SH-SY5Y (cell line): Measurements from ENCODE around the gene PHF1.

Experiments
- GATA2 ChIP-seq: IDR thresholded peaks from 2 replicates; pipeline ENCODE4 v1.6.1; 2011; ENCODE audit warnings: mild to moderate bottlenecking, low read depth, low read length
- GATA3 ChIP-seq: IDR thresholded peaks from 2 replicates; pipeline ENCODE4 v1.6.1; 2011; ENCODE audit warnings: low read depth, mild to moderate bottlenecking, low read length, moderate library complexity

Gene PHF1

DNA sequence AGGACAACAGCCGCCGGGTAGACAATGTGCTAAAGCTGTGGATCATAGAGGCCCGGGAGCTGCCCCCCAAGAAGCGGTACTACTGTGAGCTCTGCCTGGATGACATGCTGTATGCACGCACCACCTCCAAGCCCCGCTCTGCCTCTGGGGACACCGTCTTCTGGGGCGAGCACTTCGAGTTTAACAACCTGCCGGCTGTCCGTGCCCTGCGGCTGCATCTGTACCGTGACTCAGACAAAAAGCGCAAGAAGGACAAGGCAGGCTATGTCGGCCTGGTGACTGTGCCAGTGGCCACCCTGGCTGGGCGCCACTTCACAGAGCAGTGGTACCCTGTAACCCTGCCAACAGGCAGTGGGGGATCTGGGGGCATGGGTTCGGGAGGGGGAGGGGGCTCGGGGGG lies 26.9 kb downstream of the PHF1 start:
- no peak for TF ChIP-seq GATA3
- TF ChIP-seq GATA2, result no peak

DNA sequence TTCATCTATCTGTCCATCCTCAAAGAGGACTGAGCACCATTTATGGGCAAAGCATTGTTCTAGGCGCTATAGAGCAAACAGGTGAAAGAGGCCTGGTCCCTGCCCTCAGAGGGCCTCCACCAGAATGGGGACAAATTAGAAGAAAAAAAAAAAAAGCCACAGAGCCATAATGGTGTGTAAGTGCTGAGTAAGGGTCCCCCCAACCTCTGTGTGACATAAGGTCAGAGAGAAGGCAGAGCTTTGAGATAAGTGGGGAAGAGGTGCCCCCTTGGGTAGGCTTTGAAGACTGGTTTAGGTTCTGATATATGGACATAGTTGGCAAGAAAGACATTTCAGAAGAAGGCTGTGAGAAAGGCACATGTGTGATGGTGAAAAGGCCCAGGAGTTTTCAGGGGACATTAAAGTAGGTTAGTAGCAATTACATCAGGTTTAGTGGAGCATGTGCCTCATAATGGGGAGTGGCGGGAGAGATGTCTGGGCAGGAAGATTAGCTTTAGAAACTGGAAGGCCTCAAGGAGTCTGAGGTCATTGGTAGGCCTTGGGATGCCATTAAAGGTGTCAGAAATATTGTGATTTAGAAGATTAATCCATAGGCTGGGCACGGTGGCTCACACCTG lies 28.3 kb downstream of the PHF1 start:
- TF ChIP-seq GATA3 (no peak), GATA2 (no peak)

- TF ChIP-seq GATA3 (no peak), GATA2 (no peak)
These were observed 29.3 kb downstream of the PHF1 start for GRCh38 chr6:33439956-33440648.

GRCh38 chr6:33440649-33441309 lies 30.0 kb downstream of the PHF1 start:
- TF ChIP-seq GATA3 (no peak), GATA2 (no peak)

- TF ChIP-seq GATA3 (no peak), GATA2 (no peak)
These were observed 30.6 kb downstream of the PHF1 start for GRCh38 chr6:33441457-33441856.

DNA sequence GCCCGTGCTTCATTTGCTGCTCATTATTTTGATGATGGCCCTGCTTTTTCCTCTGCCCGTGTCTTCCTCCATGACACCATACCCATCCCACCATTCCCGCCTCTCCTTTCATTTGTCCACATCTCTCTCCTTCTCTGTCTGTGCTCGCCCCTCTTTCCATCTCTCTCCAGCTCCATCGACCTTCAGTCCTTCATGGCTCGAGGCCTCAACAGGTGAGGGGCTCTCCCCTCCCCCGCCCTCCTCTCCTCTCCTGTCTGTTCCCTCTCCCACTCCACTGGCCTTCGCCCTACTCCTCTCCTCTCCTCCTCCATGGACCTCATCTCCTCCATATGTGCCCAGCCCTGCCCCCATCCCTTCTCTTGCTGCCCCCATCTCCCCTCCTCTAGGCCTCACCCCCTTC lies 31.5 kb downstream of the PHF1 start:
- TF ChIP-seq GATA3 (no peak), GATA2 (no peak)

- TF ChIP-seq GATA2 (no peak), GATA3 (no peak)
These were observed 32.2 kb downstream of the PHF1 start for GRCh38 chr6:33443025-33443424.

DNA sequence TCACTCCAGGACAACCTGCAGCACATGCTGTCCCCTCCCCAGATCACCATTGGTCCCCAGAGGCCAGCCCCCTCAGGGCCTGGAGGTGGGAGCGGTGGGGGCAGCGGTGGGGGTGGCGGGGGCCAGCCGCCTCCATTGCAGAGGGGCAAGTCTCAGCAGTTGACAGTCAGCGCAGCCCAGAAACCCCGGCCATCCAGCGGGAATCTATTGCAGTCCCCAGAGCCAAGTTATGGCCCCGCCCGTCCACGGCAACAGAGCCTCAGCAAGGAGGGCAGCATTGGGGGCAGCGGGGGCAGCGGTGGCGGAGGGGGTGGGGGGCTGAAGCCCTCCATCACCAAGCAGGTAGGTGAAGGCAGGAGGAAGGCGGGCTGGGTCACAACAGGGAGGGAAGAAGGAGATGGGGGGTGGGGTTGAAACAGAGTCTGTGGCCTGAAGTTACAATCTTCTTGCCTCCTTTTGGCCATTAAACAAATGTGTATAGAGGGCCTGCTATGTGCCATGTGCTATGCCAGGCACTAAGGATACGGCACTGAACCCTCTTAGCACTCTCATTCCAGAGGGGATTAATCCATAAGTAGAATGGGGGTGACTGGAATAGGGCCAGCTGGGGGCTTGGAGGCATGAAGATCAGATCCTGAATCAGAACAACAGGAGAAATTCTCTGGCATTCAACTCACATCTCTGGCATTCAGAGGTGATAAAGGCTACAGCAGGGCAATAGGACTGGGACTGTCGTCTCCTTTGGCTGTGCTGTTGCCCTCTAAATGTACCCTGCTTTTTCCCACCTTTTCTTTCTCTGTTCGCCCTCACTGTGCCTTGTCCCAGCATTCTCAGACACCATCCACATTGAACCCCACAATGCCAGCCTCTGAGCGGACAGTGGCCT lies 33.0 kb downstream of the PHF1 start:
- TF ChIP-seq GATA2 (no peak), GATA3 (no peak)

GRCh38 chr6:33445119-33445603 lies 34.3 kb downstream of the PHF1 start:
- no peak for TF ChIP-seq GATA3
- TF ChIP-seq GATA2, result no peak

GRCh38 chr6:33446356-33446755 lies 35.5 kb downstream of the PHF1 start:
- no peak for TF ChIP-seq GATA3
- TF ChIP-seq GATA2, result no peak

- TF ChIP-seq GATA2, result no peak
- no peak for TF ChIP-seq GATA3
These were observed 39.6 kb downstream of the PHF1 start for GRCh38 chr6:33450434-33450833.

DNA sequence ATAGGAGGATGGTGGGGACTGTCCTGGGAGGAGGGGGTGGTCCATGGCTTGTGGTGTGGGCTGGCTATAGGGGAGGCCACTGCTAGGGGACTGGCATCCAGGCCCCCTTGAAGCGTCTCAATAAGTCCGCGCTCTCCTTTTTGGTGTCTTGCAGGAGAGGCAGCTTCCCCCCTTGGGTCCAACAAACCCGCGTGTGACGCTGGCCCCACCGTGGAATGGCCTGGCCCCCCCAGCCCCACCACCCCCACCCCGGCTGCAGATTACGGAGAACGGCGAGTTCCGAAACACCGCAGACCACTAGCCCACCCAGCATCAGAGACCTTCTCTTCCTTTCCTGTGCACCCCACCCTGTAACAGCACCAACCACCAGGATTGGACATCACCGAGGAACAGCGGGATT lies 40.8 kb downstream of the PHF1 start:
- TF ChIP-seq GATA3, result no peak
- no peak for TF ChIP-seq GATA2

DNA sequence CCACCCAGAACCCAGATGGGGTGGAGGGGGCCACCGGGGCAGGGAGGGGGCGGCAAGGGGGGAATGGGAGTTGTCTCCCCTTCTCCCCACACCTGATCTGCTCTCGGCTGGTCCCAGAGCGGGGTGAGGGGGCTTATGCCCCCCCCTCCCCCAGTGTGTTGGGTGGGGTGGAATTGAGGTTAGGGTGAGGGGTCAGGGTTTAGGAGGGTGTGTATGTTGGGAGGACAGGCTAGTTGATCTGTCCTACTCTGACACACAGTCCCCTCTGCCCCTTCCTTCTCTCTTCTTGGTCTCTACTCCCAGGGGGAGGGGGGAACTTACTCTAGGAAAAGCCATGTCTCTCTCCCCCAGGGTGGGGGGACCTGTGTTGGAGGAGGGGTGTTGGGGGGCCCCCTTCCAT lies 41.7 kb downstream of the PHF1 start:
- TF ChIP-seq GATA2 (no peak), GATA3 (no peak)

DNA sequence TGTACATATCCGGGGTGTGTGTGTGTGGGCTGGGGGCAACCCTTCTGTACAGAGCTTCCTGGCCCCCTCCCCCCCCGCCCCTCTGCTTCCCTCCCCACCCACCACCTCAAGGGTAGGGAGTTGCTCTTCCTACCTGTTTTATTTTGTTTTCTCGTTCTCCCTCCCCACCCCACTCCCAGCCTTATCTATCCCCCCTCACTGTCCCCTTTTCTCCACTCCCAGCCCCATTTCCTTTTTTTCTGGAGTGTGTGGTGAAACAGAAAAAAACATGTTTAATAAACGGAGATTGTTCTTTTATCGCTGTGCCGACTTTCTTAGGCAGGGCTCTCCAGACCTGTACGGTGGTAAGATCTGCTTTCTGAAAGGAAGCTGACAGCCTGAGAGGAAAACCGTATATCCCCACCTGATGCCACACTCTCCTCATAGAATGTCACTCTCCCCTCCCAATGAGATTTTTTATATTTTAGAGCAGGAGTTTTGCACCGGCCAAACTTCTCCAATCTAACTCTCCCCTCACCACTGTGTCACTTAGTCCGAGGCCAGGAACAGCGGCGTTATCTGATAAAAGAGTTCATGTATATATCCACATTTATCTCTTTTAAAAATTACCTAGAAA lies 42.7 kb downstream of the PHF1 start:
- TF ChIP-seq GATA3 (no peak), GATA2 (no peak)
